Suprapubic skin (tissue), 4 donors: ENCODE results near the gene PEDS1. TPM values are rescaled to one million over a fixed set of nuclear protein-coding genes. Genes with fewer than 3 reads are reported as not detected.

Experiments
- DNase-seq, 2 donors: peaks; one replicate each; pipeline ENCODE4 v3.0.0-alpha.2; 2019; ENCODE audit warnings: low spot score in 2 of 2
- H3K27ac ChIP-seq: fragments of 200-600 bp; sonication (generic); one replicate; pipeline ENCODE4 v1.5.1; 2019
- H3K27me3 ChIP-seq: fragments of 200-600 bp; sonication (generic); one replicate; pipeline ENCODE4 v1.5.1; 2019
- H3K36me3 ChIP-seq: fragments of 200-600 bp; sonication (generic); one replicate; pipeline ENCODE4 v1.5.1; 2019
- H3K4me1 ChIP-seq: fragments of 200-600 bp; sonication (generic); one replicate; pipeline ENCODE4 v1.5.1; 2019
- H3K4me3 ChIP-seq: fragments of 200-600 bp; sonication (generic); one replicate; pipeline ENCODE4 v1.5.1; 2019; ENCODE audit warnings: mild to moderate bottlenecking
- H3K9me3 ChIP-seq: fragments of 200-600 bp; sonication (generic); one replicate; pipeline ENCODE4 v1.5.1; 2019
- CTCF ChIP-seq, 2 donors: fragments of 200-600 bp in 1 of 2; fragments of 450-650 bp in 1 of 2; sonication (generic) in 1 of 2; IDR thresholded peaks; one replicate each; pipeline ENCODE4 v1.5.1; 2016 to 2019; ENCODE audit warnings: antibody characterized with exemption in 2 of 2, mild to moderate bottlenecking in 1 of 2, moderate library complexity in 1 of 2
- EP300 ChIP-seq: sonication (generic); formaldehyde crosslinking; IDR thresholded peaks from one replicate; pipeline ENCODE4 v1.6.1; 2017; ENCODE audit warnings: antibody characterized with exemption
- POLR2A ChIP-seq, 2 donors: fragments of 450-650 bp; IDR thresholded peaks; one replicate each; pipeline ENCODE4 v1.6.1; 2017; ENCODE audit warnings: antibody characterized with exemption in 2 of 2, mild to moderate bottlenecking in 2 of 2, moderate library complexity in 2 of 2
- POLR2AphosphoS5 ChIP-seq, 3 donors: sonication (generic); formaldehyde crosslinking; IDR thresholded peaks; one replicate each; pipeline ENCODE4 v1.6.1; 2017; ENCODE audit warnings: antibody characterized with exemption in 3 of 3
- WGBS: methylation state at CpG from one replicate; pipeline ENCODE4 v1.1.5; 2018; 5-methylcytosine and 5-hydroxymethylcytosine counted together
- total RNA-seq, 4 donors: library from RNA; depleted of rRNA; stranded (reverse); fragments of >200 nt; gene quantifications; one replicate each; pipeline ENCODE4 v1.1.0, GENCODE V29; 2016

The PEDS1 gene
- total RNA-seq, 4 donors from 2014 or later = 30.5 to 82.2 (median 57.3) TPM

DNA sequence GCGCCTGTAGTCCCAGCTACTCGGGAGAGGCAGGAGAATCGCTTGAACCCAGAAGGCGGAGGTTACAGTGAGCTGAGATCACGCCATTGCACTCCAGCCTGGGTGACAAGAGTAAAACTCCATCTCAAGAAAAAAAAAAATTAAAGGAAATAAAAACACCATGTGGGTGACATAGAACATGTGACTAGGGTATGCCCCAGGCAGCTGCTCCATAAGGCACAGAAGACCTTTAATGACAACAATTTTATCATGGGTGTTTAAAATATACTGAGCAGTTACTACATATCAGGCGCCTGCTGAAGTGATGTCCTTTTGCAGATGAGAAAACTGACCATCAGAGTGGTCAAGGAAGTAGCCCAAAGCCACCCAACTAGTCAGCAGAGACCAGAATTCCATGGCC lies 8.0 kb downstream of the PEDS1 start:
- no peaks in the 10 kb centered on the region for H3K27me3 ChIP-seq
- WGBS = 84% methylated on average over 6 of the region's 6 CpGs
- H3K36me3 ChIP-seq = peaks cover 34% of the 10 kb centered on the region
- DNase-seq = no peak
- no peaks in the 10 kb centered on the region for H3K9me3 ChIP-seq
- peaks cover 97% of the 10 kb centered on the region for H3K4me1 ChIP-seq
- H3K4me3 ChIP-seq = no peak overlapping the region
- peak overlapping the region; percentile 82 for H3K27ac ChIP-seq
- TF ChIP-seq POLR2AphosphoS5 (IDR thresholded peaks at IDR 0.05) (no peak), CTCF (IDR thresholded peaks at IDR 0.05) (no peak), EP300 (no peak), POLR2A (IDR thresholded peaks at IDR 0.05) (no peak)

DNA sequence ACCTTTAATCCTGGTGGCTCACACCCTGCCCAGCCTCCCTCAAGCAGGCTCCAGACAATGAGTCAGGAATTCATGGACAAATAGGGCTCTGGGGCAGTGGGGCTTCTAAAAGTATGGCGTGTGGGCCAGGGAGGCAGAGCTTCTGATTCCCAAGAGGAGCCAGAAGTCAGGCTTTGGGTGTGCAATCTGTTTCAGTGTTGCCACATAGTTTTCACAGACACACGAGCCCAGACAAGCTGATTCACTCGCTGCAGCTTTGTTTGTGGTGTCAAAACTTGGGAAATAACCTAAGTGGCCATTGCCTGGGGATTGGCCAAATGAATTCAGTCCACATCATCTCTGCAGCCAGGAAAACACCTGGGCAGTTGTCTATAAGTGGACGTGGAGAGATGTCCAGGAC lies 9.2 kb downstream of the PEDS1 start:
- Histone ChIP-seq H3K36me3 (peaks cover 41% of the 10 kb centered on the region), H3K4me1 (peaks cover 97% of the 10 kb centered on the region)
- peak; percentile 86 to 87 for DNase-seq

GRCh38 chr20:50142812-50143211 lies 10.7 kb downstream of the PEDS1 start:
- Histone ChIP-seq H3K27me3 (no peaks in the 10 kb centered on the region), H3K36me3 (peaks cover 34% of the 10 kb centered on the region), H3K27ac (peak overlapping the region; percentile 82), H3K4me3 (no peak overlapping the region), H3K9me3 (no peaks in the 10 kb centered on the region), H3K4me1 (peaks cover 99% of the 10 kb centered on the region)
- WGBS = 76% methylated on average over 6 of the region's 6 CpGs
- TF ChIP-seq EP300 = no peak
- TF ChIP-seq POLR2AphosphoS5 (IDR thresholded peaks at IDR 0.05) = no peak
- no peak for TF ChIP-seq POLR2A (IDR thresholded peaks at IDR 0.05)
- TF ChIP-seq CTCF (IDR thresholded peaks at IDR 0.05) = no peak
- DNase-seq = no peak

More for the DNA sequence above, 9.2 kb downstream of the PEDS1 start:
- WGBS = 29% methylated on average over 4 of the region's 4 CpGs
- no peaks in the 10 kb centered on the region for H3K27me3 ChIP-seq
- H3K27ac ChIP-seq = peak overlapping the region; percentile 82
- TF ChIP-seq POLR2AphosphoS5 (IDR thresholded peaks at IDR 0.05) (peak in 2 of 3 donors; percentile 38 to 62), EP300 (no peak)
- no peak overlapping the region for H3K4me3 ChIP-seq
- no peaks in the 10 kb centered on the region for H3K9me3 ChIP-seq

- 78% methylated on average over 12 of the region's 12 CpGs for WGBS
- no peaks in the 10 kb centered on the region for H3K27me3 ChIP-seq
- H3K4me1 ChIP-seq = peaks cover 99% of the 10 kb centered on the region
- peaks cover 34% of the 10 kb centered on the region for H3K36me3 ChIP-seq
- peak overlapping the region; percentile 80 for H3K27ac ChIP-seq
- DNase-seq = no peak
- TF ChIP-seq POLR2A (IDR thresholded peaks at IDR 0.05) (no peak), POLR2AphosphoS5 (IDR thresholded peaks at IDR 0.05) (no peak), CTCF (IDR thresholded peaks at IDR 0.05) (no peak)
- H3K4me3 ChIP-seq = no peak overlapping the region
- H3K9me3 ChIP-seq = no peaks in the 10 kb centered on the region
Observed at GRCh38 chr20:50141811-50142561, 11.5 kb downstream of the PEDS1 start.

GRCh38 chr20:50141018-50141675 lies 12.4 kb downstream of the PEDS1 start:
- Histone ChIP-seq H3K27me3 (no peaks in the 10 kb centered on the region), H3K36me3 (peaks cover 34% of the 10 kb centered on the region), H3K27ac (peak overlapping the region; percentile 80), H3K4me3 (no peak overlapping the region), H3K9me3 (no peaks in the 10 kb centered on the region), H3K4me1 (peaks cover 93% of the 10 kb centered on the region)
- no peak for DNase-seq
- WGBS = 32% methylated on average over 4 of the region's 6 CpGs
- TF ChIP-seq POLR2AphosphoS5 (IDR thresholded peaks at IDR 0.05) (no peak), POLR2A (IDR thresholded peaks at IDR 0.05) (no peak), EP300 (no peak), CTCF (IDR thresholded peaks at IDR 0.05) (no peak)
